AG20443 (cell line): ENCODE measurements around the gene SESN2.

ENCODE experiments used
- DNase-seq: peaks from one replicate; pipeline ENCODE4 v3.0.0; 2012; ENCODE audit warnings: low spot score, mixed read lengths

Gene SESN2

DNA sequence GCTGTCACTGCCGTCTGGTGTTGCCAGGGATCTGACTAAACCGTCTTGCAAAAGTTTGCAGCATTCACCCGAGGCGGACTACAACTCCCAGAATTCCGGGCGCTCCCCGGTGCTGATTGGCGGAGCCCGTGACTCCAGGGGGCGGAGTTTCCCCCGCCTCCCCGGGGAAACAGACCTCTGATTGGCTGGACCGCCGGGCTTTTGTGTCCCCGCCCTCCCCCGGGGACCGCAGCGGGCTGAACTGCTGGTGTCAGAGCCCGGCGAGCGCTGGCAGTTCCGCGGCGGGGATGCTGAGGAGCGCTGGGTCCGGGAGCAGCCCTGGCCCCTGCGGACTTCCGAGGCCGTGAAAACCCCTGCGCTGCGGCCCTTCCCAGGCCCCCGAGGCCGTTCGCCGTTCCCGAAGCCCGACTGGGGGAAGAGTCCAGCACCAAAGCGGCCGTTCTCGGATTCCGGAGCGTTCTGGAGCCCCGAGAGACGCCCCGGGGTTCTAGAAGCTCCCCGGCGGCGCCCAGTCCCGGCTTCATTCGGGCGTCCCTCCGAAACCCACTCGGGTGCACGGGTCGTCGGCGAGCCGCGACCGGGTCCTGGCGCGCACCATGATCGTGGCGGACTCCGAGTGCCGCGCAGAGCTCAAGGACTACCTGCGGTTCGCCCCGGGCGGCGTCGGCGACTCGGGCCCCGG is at the start of gene SESN2:
SESN2 (plus strand) TSS at position 267 of the 682 bp plus-strand sequence; CDS start at position 597, 330 bp downstream.
- peak; percentile 98 for DNase-seq

GRCh38 chr1:28209700-28210099 is 49.6 kb upstream of the SESN2 start:
- no peak for DNase-seq

DNA sequence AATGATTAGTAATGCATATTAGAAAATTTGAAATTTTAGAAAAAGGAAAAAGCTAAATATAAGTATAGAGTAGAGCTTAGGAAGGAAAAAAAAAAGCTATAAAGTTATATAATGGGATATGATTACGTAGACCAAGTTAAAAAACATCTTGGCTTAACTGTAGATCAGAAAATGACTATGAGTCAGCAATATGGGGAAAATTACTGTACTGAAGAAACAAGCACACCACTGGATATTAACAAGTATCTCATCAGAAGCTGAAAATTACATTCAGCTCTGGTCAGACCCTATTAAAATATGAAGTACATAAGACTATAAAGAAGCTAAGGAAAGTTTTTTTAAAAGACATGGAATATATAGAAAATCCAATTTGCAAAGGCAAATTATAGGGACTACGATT is 46.0 kb upstream of the SESN2 start:
- DNase-seq: no peak

GRCh38 chr1:28229089-28229488 is 30.2 kb upstream of the SESN2 start:
- DNase-seq: no peak

GRCh38 chr1:28229996-28230395 is 29.3 kb upstream of the SESN2 start:
- no peak for DNase-seq

GRCh38 chr1:28232558-28233263 is 26.6 kb upstream of the SESN2 start, which contains the start of gene DNAJC8:
Gene DNAJC8 (minus strand): TSS chr1:28233029. CDS start chr1:28232998, 31 bp downstream.
- peak; percentile 97 for DNase-seq

DNA sequence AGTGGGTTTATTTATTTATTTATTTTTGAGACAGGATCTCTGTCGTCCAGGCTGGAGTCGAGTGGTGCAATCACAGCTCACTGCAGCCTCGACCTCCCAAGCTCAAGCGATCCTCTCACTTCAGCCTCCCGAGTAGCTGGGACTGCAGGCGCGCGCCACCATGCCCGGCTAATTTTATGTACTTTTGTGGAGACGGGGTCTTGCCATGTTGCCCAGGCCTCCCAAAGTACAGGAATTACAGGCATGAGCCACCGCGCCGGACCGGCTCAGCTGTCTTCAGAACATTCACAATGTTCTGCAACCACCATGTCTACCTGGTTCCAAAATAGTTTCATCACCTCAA is 26.1 kb upstream of the SESN2 start:
- no peak for DNase-seq

DNA sequence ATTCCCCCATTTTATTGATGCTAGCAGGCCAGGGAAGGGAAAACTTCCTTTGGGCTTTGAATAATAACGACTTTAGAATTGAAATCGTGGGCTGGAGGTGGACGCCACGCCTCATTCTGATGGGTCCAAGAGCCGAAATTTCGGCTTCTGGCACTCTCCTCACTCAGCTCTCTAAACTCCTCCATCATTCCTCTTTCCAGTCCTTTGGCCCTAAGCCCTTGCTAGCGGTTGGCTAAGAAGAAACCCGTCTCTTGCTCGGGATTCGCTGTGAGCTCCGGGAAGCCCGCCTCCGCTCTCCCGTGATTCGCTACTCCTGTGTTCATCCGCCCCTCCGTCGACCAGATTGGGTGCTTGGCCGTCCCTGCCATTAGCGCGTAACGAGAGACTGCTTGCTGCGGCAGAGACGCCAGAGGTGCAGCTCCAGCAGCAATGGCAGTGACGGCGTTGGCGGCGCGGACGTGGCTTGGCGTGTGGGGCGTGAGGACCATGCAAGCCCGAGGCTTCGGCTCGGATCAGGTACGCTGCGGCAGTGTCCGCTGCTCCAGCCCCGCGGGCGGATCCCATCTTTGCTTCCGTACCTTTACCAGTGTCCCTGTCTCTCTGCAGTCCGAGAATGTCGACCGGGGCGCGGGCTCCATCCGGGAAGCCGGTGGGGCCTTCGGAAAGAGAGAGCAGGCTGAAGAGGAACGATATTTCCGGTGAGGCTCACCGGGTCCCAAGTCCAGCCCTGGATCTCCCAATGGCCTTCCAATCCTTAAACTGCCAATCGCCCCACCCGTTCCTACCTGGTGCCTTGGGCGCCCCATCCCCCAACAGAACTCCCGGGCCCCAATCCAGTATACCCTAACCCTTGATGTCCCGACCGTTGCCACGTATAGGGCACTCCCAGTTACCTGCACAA is 23.3 kb upstream of the SESN2 start, which contains the start of gene ATP5IF1:
ATP5IF1 (plus strand) TSS at position 370 of the 901 bp plus-strand sequence; CDS start at position 430, 60 bp downstream.
- DNase-seq: peak; percentile 99

DNA sequence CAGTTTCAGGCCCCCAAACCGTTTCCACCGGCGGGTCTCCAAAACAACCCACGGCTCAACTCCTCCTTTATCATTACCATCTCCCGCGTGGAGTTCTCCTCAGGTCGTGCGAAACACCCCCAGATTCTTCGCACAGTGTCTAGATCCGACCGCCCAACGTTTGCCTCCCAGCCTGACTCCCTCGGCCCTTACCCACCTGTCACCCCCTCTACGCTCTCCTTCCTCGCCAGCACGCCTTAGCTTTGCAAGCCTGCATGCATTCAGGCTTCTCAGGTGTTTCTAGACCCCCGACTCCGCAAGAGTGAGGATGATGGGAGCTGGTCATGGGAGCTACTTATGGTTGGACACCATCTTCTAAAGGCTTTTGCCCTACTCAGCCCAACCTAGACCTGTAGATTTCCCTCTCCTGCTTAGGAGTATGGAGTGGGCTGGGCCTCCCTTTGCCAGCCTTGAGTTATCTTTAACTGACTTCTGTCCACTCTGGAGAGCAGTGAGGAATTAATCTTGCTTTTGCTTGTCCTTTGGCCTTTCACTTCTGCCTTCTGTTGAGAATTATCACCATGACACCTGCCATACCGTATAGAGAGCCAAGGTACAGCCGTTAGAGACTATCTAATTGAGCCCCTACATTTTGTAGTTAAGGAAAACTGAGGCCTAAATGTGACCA is 22.5 kb upstream of the SESN2 start:
- no peak for DNase-seq

DNA sequence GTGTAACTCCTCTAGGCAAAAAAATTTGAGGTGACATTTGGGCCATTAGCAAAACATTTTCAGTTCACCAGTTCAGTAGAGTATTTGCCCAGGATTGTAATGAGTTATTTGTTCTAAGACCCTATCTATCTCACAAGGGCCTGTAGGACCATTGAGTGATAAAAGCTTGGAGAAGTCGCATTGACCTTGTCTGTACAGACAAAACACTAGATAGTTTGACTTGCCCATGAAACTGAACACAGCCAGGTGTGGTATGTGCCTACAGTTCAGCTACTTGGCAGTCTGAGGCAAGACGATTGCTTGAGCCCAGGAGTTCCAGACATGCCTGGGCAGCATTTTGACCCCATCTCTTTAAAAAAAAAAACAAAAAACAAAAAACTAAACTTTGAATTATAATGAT is 20.3 kb upstream of the SESN2 start:
- DNase-seq: no peak

- no peak for DNase-seq
Observed at GRCh38 chr1:28240024-28240423, 19.3 kb upstream of the SESN2 start.

GRCh38 chr1:28241638-28242241 is 17.6 kb upstream of the SESN2 start:
- no peak for DNase-seq

DNA sequence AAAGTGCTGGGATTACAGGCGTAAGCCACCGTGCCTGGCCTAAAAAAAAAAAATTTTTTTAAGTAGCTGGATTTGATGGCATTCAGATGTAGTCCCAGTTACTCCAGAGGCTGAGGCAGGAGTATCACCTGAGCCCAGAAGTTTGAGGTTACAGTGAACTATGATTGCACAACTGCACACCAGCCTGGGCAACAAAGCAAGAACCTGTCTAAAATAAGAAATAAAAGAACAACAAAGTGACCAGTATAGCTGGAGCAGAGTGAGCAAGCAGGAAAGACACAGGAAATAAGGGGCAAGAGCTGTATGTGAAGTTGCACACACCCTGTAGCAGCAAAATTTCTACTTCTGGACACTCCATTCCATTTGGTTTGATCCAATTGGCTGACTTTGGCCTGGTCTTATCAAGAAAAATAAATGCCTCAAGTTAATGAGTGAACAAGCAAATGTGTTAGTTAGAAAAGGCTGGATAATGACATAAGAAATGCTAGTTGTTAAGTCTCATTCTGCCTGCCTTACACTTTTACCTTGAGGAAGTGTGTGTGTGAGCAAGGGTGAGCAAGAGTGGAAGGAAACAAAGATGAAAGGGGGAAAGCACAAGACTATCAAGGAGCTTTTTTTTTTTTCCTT is 15.5 kb upstream of the SESN2 start:
- no peak for DNase-seq

- no peak for DNase-seq
Observed at GRCh38 chr1:28244549-28245251, 14.6 kb upstream of the SESN2 start.

GRCh38 chr1:28246427-28246832 is 12.9 kb upstream of the SESN2 start:
- no peak for DNase-seq

- no peak for DNase-seq
Observed at GRCh38 chr1:28247612-28248272, 11.6 kb upstream of the SESN2 start.

DNA sequence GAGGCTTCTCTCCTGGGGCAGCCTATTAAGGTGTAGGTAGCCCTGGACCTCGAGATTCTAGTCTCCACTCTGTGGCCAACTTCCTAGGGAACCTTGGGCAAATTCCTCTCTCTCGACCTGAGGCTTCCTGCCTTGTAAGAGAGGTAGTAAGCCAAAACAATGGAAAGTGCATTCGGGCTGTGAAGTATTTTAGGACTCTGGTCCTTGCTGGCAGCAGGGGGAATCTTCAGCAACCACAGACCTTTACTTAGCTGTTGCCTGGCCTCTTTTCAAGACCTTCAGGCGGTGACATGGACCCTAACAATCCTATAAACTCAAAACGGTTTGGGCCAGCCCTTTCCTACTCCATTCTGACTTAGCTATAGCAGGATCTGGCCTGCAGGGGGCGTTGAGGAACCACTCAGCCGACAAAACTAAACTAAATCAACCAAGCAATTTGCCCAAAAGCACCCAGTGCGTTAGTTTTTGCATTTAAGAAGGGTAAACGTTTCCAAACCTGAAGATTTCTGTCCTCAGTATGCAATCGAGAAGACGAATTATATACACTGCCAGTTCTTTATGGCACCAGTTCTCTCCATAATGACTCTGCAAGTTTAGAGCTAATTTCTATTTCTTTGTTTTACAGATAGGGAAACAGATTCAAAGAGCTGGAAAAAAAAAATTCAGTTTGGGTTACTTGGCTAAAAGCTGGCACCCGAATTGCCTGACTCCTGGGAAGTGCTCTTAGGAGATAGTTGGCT is 10.9 kb upstream of the SESN2 start:
- DNase-seq: peak; percentile 71

DNA sequence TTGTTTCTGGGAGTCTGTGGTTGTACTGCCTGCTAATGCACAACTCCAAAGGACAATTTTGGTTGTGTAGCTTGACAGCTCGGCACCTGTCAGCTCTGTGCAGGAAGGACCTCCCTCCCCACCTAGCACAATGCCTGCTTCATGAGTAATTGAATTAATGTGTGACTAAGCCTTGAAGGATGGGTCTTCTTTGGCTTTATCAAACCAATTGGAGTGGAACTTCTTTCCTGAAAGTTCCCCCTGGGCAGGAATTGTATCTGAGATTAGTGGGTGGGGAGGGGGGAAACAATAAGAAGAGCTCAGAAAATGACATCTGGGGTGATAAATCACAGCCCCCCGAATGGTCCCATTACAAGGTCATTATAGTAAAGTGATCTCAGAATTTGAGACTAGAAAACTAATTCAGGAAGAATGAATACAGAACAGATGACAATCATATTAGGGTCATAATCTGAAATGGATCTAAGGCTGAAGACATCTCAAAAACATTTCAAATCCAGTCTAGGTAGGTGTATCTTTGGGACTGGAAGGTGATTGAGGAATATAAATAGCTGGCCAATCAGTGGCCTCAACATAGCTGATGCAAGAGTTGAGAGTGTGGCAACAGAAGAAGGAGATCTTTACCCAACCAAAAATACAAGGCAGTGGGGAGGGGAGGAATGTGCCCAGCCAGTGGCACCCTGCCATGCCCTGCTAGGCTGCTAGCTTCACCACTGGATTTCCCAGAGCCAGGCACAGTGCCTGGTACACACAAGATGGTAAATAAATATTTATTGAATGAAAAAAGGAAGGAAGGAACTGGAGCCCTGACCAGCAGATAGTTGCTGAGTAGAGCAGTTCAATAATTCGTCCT is 10.1 kb upstream of the SESN2 start:
- DNase-seq: peak; percentile 48
